Neuron (in vitro differentiated cells): ENCODE data around the gene ATG9B.

Source experiments
- H2AFZ ChIP-seq: one replicate; pipeline ENCODE4 v1.6.1; 2013; ENCODE audit warnings: low read depth, mild to moderate bottlenecking, inconsistent platforms, low read length, moderate library complexity
- H3K27me3 ChIP-seq: one replicate; pipeline ENCODE4 v1.6.1; 2013; ENCODE audit warnings: low read length; ENCODE audit not compliant: insufficient read depth
- H3K36me3 ChIP-seq: one replicate; pipeline ENCODE4 v1.6.1; 2013; ENCODE audit warnings: low read length; ENCODE audit not compliant: insufficient read depth
- H3K4me1 ChIP-seq: one replicate; pipeline ENCODE4 v1.6.1; 2013; ENCODE audit warnings: low read length; ENCODE audit not compliant: insufficient read depth
- H3K4me3 ChIP-seq: 2 replicates; pipeline ENCODE4 v1.5.1; 2013; ENCODE audit warnings: mild to moderate bottlenecking, low read length, moderate library complexity
- H3K9me3 ChIP-seq: one replicate; pipeline ENCODE4 v1.6.1; 2013; ENCODE audit warnings: low read length

The ATG9B gene

GRCh38 chr7:151062399-151063211, 38.3 kb upstream of the ATG9B start:
- H3K4me3 ChIP-seq, result no peak overlapping the region
- peaks cover 32% of the 10 kb centered on the region for H3K36me3 ChIP-seq

DNA sequence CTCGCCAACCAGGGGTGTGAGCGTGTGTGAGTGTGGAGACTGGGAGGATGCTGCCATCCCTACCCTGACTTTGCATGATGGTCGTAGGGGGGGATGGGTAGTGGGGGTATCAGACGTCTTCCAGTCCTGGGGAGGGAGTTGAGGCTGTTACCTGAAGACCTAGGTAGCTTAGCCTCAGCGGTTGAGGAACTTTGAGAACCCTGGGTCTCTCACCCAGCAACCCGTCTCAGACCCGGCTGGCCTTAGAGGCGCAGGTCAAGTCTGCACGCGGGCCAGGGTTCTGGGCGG, 37.8 kb upstream of the ATG9B start:
- no peak overlapping the region for H2AFZ ChIP-seq
- H3K27me3 ChIP-seq, result no peaks in the 10 kb centered on the region
- H3K9me3 ChIP-seq, result no peaks in the 10 kb centered on the region
- peaks cover 27% of the 10 kb centered on the region for H3K36me3 ChIP-seq
- H3K4me1 ChIP-seq, result peaks cover 25% of the 10 kb centered on the region
- no peak overlapping the region for H3K4me3 ChIP-seq

More at GRCh38 chr7:151062399-151063211, 38.3 kb upstream of the ATG9B start:
- Histone ChIP-seq H3K27me3 (no peaks in the 10 kb centered on the region), H3K9me3 (no peaks in the 10 kb centered on the region), H3K4me1 (peaks cover 23% of the 10 kb centered on the region), H2AFZ (no peak overlapping the region)

DNA sequence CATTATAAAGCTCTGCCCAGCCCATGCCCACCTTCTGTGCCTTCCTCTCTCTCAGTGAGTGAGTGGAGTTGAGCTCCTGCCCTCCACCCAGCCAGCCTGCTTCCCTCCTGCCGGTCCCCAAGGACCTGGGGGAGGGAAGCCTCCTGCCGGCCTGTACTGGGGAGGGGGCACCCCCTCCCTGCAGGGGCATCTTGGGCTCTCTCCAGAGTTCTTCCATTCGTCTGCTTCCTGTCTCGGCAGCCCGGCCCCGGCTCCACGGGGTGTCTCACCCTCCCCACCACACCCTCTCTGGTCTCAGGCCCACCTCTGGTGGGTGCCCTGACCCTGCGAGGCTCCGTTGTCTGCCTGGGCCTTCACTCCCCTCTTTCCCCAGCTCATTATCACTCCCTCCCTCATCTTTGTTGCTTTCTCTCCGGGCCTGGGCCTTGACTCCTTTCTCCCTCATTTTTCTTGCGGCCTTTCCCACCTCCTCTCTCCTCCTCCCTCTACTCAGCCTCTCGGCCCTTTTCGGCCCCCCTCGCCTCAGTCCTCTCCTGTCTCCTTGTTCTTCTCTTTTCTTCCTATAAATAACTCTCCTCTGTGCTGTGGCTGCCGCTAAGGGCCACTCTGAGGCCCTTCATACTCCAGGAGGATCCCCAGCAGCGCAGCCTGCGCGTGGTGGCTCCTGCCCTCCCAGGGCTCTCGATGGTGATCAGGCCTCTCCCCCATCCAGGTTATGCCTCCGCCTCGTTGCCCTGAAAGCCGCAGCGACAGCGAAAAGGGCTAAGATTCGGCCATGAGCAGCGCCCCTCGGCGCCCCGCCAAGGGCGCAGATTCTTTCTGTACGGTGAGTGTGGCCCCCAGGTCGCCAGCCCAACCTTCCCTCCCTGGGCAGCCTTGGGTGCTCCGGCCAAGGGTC, 37.2 kb upstream of the ATG9B start:
- peaks cover 29% of the 10 kb centered on the region for H3K4me1 ChIP-seq
- H3K9me3 ChIP-seq, result no peaks in the 10 kb centered on the region
- peaks cover 21% of the 10 kb centered on the region for H3K36me3 ChIP-seq
- H2AFZ ChIP-seq, result no peak overlapping the region
- H3K4me3 ChIP-seq, result no peak overlapping the region
- H3K27me3 ChIP-seq, result no peaks in the 10 kb centered on the region

GRCh38 chr7:151060416-151061212, 36.3 kb upstream of the ATG9B start:
- Histone ChIP-seq H2AFZ (peak overlapping the region; percentile 35), H3K36me3 (peaks cover 13% of the 10 kb centered on the region), H3K27me3 (no peaks in the 10 kb centered on the region), H3K4me1 (peaks cover 29% of the 10 kb centered on the region), H3K4me3 (peak overlapping the region; percentile 79), H3K9me3 (no peaks in the 10 kb centered on the region)

DNA sequence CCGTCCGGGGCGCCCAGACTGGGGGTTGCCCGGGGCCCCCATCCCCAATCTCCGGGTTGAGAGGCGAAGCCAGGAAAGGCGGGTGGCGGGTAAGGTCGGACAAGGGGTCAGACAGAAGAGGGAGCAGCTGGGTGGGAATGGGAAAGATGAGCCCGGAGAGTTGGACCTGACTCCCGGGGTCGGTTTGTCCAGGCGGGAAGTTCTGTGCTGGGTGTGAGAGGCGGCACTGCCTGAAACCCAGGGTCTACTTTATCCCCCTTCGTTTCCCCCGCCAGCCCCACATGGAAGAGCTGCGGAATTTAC, 35.8 kb upstream of the ATG9B start:
- no peaks in the 10 kb centered on the region for H3K27me3 ChIP-seq
- peaks cover 8% of the 10 kb centered on the region for H3K36me3 ChIP-seq
- peak overlapping the region; percentile 79 for H3K4me3 ChIP-seq
- no peaks in the 10 kb centered on the region for H3K9me3 ChIP-seq
- H2AFZ ChIP-seq, result peak overlapping the region; percentile 35
- peaks cover 29% of the 10 kb centered on the region for H3K4me1 ChIP-seq

DNA sequence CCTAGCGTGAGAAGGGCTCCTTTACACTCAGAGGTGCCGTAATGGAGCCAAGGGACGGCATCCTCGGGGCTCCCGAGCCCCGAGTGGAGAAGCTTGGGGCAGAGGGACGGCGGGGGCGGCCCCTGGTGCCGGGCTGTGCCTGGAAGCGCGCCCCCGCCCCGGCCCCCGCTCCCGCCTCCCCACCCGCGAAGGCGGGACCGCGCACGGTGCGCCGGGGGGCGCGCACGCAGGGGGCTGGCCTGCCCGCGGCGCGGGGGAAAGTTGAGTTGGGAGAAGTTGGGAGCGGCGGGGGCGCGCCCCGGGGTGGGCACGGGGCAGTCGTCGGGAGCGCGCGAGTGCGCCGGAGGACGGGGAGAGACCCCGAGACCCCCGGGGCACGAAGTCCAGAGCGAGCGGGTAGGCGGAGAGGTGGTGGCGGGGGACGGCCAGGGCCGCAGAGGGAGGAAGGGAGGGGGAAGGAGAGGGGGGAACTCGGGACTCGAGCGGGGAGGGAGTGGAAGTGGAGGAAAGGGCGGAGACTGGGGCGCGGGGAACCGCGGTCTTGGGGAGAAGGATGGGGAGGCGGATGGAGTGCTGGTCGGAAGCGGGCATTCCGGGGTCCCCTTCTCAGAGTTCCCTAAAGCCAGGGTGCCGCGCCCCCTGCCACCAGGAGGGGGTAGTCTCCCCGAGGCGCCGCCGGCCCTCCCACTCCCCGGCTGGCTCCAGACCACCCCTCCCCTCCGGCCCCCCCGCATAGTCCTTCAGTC, 35.2 kb upstream of the ATG9B start, which contains the start of gene SLC4A2:
Gene SLC4A2 (plus strand): TSS at position 223 of the 746 bp plus-strand sequence. CDS start 2,399 bp downstream, outside the sequence.
- peak within 1 kb of the TSS; percentile 79 for H3K4me3 ChIP-seq
- no peaks in the 10 kb centered on the region for H3K9me3 ChIP-seq
- peak within 1 kb of the TSS; percentile 35 for H2AFZ ChIP-seq
- peaks cover 29% of the 10 kb centered on the region for H3K4me1 ChIP-seq
- no peaks in the 10 kb centered on the region for H3K27me3 ChIP-seq
- peaks cover 3% of the 10 kb centered on the region for H3K36me3 ChIP-seq

DNA sequence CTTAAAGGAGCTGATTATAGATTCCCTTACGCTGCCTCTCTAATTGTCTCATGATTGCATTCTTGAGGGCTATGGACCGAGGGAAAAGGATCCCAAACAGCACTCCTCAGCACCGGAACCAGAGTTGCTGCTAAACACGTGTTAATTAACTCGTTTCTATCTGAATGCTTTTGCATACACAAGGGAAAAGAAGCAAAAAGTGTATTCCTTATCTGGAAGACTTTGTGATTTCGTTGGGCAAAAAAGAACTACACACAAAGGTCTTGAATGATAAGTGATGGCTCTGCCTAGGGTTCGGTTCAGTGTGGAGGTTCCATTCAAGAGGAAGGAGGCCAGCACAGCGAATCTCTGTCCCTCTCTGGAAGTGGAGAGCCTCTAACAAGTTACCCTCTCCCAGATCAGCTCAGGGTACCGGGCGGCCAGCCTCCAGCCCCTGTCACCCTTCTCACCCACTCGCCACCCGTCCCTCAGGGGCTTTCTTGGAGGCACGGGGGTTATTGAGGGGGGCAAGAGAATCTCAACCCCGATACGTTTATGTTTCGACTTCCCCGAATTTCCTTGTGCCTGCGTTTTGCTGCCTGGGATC, 34.6 kb upstream of the ATG9B start:
- Histone ChIP-seq H3K4me3 (peak overlapping the region; percentile 79), H3K4me1 (peaks cover 29% of the 10 kb centered on the region), H3K9me3 (no peaks in the 10 kb centered on the region), H2AFZ (peak overlapping the region; percentile 35), H3K27me3 (no peaks in the 10 kb centered on the region), H3K36me3 (no peaks in the 10 kb centered on the region)

DNA sequence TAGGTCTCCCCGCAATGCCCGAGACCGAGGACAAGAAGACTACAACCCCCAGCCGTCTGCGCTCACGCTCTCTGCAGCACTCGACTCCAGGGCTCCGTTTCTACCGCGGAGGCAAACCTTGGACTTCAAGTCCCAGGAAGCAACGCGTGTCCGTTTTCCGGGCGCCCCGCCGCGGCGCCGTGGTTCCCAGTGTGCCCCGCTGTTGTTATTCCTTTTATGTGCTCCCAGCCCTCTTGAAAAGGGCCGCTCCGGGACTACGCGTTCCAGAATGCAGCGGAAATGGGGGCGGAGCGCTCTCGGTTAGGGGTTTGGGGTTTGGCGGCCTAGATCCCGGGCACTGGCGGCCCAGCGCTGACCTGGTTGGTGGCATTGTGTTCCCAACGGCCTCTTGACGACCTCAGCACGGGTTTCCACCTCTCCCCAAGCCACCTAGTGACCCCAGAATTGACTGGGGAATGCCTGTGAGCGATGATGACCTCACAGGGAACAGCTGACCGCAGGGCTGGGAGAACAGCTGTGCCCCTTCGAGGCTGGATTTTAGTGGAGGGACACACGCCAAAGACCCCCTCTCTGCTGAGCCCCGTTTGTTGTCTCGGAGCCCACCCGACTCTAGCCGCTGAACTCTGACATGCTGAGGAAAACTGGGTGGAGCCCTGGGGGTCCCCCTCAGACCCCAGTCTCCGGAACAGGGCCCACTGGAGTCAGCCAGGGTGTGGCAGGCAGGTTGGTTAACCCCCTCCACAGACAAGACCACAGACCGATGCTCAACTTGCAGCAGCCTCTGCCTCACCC, 33.9 kb upstream of the ATG9B start:
- Histone ChIP-seq H3K27me3 (no peaks in the 10 kb centered on the region), H3K9me3 (no peaks in the 10 kb centered on the region), H2AFZ (peak overlapping the region; percentile 11), H3K4me3 (peak overlapping the region; percentile 79), H3K36me3 (peaks cover 2% of the 10 kb centered on the region), H3K4me1 (peaks cover 29% of the 10 kb centered on the region)

DNA sequence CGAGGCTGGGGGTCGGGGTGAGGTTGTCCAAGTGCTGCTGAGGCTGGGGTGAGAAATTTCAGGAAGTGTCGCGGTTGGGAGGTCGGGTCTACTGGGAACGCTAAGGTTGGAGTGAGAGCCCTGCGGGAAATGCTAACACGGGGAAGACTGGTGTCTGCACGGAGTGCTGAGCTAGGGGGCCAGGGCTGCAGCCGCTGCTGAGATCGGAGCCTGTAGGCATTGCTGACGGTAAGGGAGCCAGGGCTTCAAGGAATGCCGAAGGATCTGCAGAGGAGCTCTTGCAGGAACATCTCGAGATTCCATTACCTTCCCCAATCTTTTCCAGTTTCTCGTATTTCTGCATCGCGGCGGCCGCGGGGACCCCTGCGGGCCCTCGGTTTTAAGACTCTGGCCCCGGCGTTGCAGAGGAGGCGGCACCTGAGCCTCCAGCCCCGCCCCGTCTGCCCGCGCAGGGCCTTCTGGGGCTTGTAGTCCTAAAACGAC, 33.3 kb upstream of the ATG9B start, which contains the start of gene CDK5:
Gene CDK5 (minus strand): TSS at position 392 of the 483 bp plus-strand sequence. CDS start 49 bp downstream, at position 343.
- no peaks in the 10 kb centered on the region for H3K27me3 ChIP-seq
- H3K4me1 ChIP-seq, result peaks cover 29% of the 10 kb centered on the region
- peak within 1 kb of the TSS; percentile 11 for H2AFZ ChIP-seq
- H3K9me3 ChIP-seq, result no peaks in the 10 kb centered on the region
- peaks cover 2% of the 10 kb centered on the region for H3K36me3 ChIP-seq
- peak within 1 kb of the TSS; percentile 79 for H3K4me3 ChIP-seq

DNA sequence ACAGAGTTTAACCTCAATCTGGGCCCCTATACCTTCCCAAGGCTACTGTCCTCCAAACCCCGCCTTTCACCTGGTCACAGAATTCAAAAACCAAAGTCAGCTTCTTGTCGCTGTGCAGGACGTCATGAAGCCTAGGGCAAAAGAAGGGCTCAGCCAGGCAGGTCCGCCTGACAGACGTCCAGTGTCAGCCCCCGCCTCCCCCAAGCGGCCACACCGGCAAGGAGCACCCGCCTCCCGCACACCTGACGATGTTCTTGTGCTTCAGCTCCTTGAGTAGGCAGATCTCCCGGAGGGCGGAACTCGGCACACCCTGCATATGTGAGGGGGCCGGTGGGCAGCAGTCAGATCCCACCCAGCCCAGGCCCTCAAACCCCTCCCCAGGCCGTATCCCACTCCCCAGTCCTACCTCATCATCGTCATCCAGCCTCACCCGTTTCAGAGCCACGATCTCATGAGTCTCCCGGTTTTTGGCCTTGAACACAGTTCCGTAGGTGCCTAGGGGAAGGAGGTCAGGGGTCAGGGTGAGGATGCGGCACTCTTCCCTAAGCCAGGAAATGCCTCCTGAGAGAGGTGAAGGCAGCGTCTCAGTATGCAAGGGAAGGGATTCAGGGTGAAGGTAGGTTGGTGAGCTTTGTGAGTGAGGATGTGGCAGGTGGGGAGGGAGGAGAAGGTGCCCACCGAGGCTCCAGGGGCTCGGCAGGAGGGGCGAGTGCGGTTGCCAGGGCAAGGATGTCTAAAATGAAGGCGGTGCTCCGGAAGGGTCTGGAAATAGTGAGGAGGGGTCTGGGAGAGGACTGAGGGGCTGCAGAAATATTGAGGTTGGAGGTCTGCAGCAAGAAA, 32.6 kb upstream of the ATG9B start:
- H3K9me3 ChIP-seq, result no peaks in the 10 kb centered on the region

GRCh38 chr7:151056283-151056665, 32.0 kb upstream of the ATG9B start:
- H2AFZ ChIP-seq, result no peak overlapping the region
- peaks cover 2% of the 10 kb centered on the region for H3K36me3 ChIP-seq
- H3K9me3 ChIP-seq, result no peaks in the 10 kb centered on the region
- H3K27me3 ChIP-seq, result no peaks in the 10 kb centered on the region
- H3K4me3 ChIP-seq, result no peak overlapping the region
- peaks cover 26% of the 10 kb centered on the region for H3K4me1 ChIP-seq

More for the DNA sequence above, 32.6 kb upstream of the ATG9B start:
- Histone ChIP-seq H3K4me3 (peak overlapping the region; percentile 79), H3K27me3 (no peaks in the 10 kb centered on the region), H3K36me3 (peaks cover 2% of the 10 kb centered on the region), H2AFZ (no peak overlapping the region), H3K4me1 (peaks cover 29% of the 10 kb centered on the region)
